GM10266 (cell line): ENCODE results near the gene PTPRQ.

ENCODE experiments used
- DNase-seq: peaks from one replicate; pipeline ENCODE4 v3.0.0; 2012; ENCODE audit errors: extremely low spot score
- TF ChIP-seq, protein P1 (sequence below): IDR thresholded peaks from 2 replicates; pipeline ENCODE4 v1.5.1; 2012; ENCODE audit warnings: mild to moderate bottlenecking, low read depth; ENCODE audit not compliant: control insufficient read depth, insufficient read depth; ENCODE audit errors: missing control alignments

The PTPRQ gene

GRCh38 chr12:80556566-80556965 lies 112.5 kb downstream of the PTPRQ start:
- TF ChIP-seq, protein P1, sequence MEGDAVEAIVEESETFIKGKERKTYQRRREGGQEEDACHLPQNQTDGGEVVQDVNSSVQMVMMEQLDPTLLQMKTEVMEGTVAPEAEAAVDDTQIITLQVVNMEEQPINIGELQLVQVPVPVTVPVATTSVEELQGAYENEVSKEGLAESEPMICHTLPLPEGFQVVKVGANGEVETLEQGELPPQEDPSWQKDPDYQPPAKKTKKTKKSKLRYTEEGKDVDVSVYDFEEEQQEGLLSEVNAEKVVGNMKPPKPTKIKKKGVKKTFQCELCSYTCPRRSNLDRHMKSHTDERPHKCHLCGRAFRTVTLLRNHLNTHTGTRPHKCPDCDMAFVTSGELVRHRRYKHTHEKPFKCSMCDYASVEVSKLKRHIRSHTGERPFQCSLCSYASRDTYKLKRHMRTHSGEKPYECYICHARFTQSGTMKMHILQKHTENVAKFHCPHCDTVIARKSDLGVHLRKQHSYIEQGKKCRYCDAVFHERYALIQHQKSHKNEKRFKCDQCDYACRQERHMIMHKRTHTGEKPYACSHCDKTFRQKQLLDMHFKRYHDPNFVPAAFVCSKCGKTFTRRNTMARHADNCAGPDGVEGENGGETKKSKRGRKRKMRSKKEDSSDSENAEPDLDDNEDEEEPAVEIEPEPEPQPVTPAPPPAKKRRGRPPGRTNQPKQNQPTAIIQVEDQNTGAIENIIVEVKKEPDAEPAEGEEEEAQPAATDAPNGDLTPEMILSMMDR = no peak
- no peak for DNase-seq

GRCh38 chr12:80559766-80560165 lies 115.7 kb downstream of the PTPRQ start:
- TF ChIP-seq, protein P1 = no peak
- no peak for DNase-seq

GRCh38 chr12:80565271-80565670 lies 121.2 kb downstream of the PTPRQ start:
- TF ChIP-seq, protein P1 = no peak
- DNase-seq = no peak

GRCh38 chr12:80567401-80567800 lies 123.4 kb downstream of the PTPRQ start:
- DNase-seq = no peak

DNA sequence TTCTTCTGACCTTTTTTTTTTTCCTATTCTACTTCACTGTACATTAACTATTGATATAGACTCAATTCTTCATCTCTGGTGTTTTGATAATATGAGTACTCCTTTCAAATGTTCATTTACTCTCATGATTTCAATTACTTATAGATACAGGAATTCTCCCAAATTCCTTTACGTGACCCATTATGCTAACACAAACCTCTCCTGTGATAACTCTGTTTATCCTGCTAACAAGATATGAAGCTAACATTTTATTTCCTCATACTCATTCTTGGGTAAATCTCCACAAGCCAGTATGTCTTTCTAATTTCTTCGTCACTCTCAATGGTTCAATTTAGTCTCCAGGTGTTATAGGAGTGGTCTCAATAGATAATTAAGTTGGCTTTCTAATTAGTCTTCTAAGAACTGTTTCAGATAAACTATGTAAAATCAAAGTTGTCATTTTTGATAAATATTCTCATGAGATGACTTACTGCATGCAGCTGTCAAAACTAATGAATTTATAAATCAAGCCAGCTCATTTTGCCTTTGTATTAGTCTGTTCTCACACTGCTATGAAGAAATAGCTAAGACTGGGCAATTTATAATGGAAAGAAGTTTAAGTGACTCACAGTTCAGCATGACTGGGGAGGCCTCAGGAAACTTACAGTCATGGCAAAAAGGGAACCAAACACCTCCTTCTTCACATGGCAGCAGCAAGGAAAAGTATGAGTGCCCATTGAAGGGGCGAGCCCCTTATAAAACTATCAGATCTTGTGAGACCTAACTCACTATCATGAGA lies 132.8 kb downstream of the PTPRQ start:
- TF ChIP-seq, protein P1 = no peak
- DNase-seq = no peak

More at GRCh38 chr12:80567401-80567800, 123.4 kb downstream of the PTPRQ start:
- TF ChIP-seq, protein P1 = no peak

GRCh38 chr12:80580254-80580653 lies 136.2 kb downstream of the PTPRQ start:
- DNase-seq = no peak
- TF ChIP-seq, protein P1 = no peak

DNA sequence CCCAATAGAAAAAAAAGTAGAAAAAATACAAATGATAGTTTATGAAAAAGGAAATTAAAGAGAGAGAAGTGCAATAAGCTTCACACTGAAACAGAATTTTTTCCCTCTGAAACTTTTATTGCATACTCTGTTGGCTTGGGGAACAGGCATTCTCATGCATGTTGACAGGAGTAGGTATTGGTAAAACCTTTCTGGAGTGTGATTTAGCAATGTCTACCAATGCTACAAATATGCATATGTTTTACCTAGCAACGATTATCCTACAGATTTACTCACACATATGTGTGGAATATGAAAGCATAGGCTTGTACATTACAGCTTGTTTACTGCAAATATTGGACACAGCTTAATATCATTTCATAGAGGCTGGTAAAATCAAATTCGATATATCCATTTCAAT lies 137.7 kb downstream of the PTPRQ start:
- TF ChIP-seq, protein P1 = no peak
- DNase-seq = no peak
